Panc1 (cell line): ENCODE measurements around the gene SLC12A8. TPM values are rescaled to one million over a fixed set of nuclear protein-coding genes. Genes with fewer than 3 reads are reported as not detected.
A peak's percentile ranks its signal among the peaks of the same experiment; 100 is the strongest.

Source experiments
- ATAC-seq: fragments of 200-7000 bp; cut with Tn5 transposase; 2 replicates; pipeline ENCODE4 v1.9.1; 2020; ENCODE audit warnings: mild to moderate bottlenecking, moderate library complexity
- Bru-seq: library from RNA; stranded (reverse); fragments of 400-500 nt; gene quantifications from one replicate; lab custom pipeline; 2021; lab: Mats Ljungman, UMichigan
- BruChase-seq, 2 experiments: library from RNA; stranded (reverse); fragments of 400-500 nt; gene quantifications; one replicate each; lab custom pipeline; 2021; lab: Mats Ljungman, UMichigan
- BruUV-seq: library from RNA; stranded (reverse); fragments of 400-500 nt; replicated peaks from 2 replicates; lab custom pipeline; 2021; lab: Mats Ljungman, UMichigan
- CTCF ChIA-PET: fragments of 300-600 bp; sonication (Branson Sonifier 250); formaldehyde crosslinking; loops from one replicate; lab custom pipeline; 2022; ENCODE audit warnings: antibody characterized with exemption; lab: Charles Lee
- POLR2A ChIA-PET: fragments of 300-600 bp; sonication (Branson Sonifier 250); formaldehyde crosslinking; loops from one replicate; lab custom pipeline; 2022; ENCODE audit warnings: antibody characterized with exemption; lab: Charles Lee
- DNase-seq: peaks from one replicate; pipeline ENCODE4 v3.0.0-alpha.2; 2010; ENCODE audit warnings: low read depth, low spot score
- H3K27ac ChIP-seq: 2 replicates; pipeline ENCODE4 v1.5.1; 2011; ENCODE audit warnings: mild to moderate bottlenecking, low read length, inconsistent platforms
- H3K27me3 ChIP-seq: fragments of 200-500 bp; sonication (Bioruptor generic); 2 replicates; pipeline ENCODE4 v1.6.0; 2014; ENCODE audit warnings: low read length, inconsistent platforms; ENCODE audit not compliant: control insufficient read depth, insufficient read depth
- H3K36me3 ChIP-seq: fragments of 200-500 bp; sonication (Bioruptor generic); 2 replicates; pipeline ENCODE4 v1.5.1; 2014; ENCODE audit warnings: inconsistent platforms, mild to moderate bottlenecking, low read length, moderate library complexity; ENCODE audit not compliant: control insufficient read depth, insufficient read depth
- H3K4me1 ChIP-seq: 2 replicates; pipeline ENCODE4 v1.5.1; 2011; ENCODE audit warnings: inconsistent platforms, mild to moderate bottlenecking, low read length, moderate library complexity; ENCODE audit not compliant: control insufficient read depth, insufficient read depth
- H3K4me3 ChIP-seq, 2 experiments: 2 replicates each; pipeline ENCODE4 v1.5.1; 2011 to 2012; ENCODE audit warnings: low read depth in 2 of 2, low read length in 2 of 2, mild to moderate bottlenecking in 2 of 2, inconsistent platforms in 1 of 2, moderate library complexity in 1 of 2
- H3K9me3 ChIP-seq: fragments of 200-500 bp; sonication (Bioruptor generic); 2 replicates; pipeline ENCODE4 v1.5.1; 2014; ENCODE audit warnings: low read depth, mild to moderate bottlenecking, inconsistent platforms, low read length, moderate library complexity; ENCODE audit not compliant: control insufficient read depth, insufficient read depth
- CTCF ChIP-seq: fragments of 450-650 bp; IDR thresholded peaks from 2 replicates; pipeline ENCODE4 v1.5.1; 2017; ENCODE audit warnings: mild to moderate bottlenecking
- POLR2AphosphoS5 ChIP-seq: IDR thresholded peaks from 2 replicates; pipeline ENCODE4 v1.6.1; 2012; ENCODE audit warnings: mild to moderate bottlenecking, low read depth, low read length, moderate library complexity
- REST ChIP-seq, 2 experiments: IDR thresholded peaks; 2 replicates each; pipeline ENCODE4 v1.6.1; 2011 to 2012; ENCODE audit warnings: low read depth in 2 of 2, control low read depth in 1 of 2, low read length in 1 of 2, mild to moderate bottlenecking in 1 of 2, moderate library complexity in 1 of 2; ENCODE audit not compliant: insufficient read depth in 1 of 2
- SIN3A ChIP-seq: IDR thresholded peaks from 2 replicates; pipeline ENCODE4 v1.6.1; 2012; ENCODE audit warnings: low read depth, mild to moderate bottlenecking, low read length, moderate library complexity, borderline replicate concordance; ENCODE audit not compliant: insufficient read depth
- TCF7L2 ChIP-seq: IDR thresholded peaks from 2 replicates; pipeline ENCODE4 v1.6.1; 2011; ENCODE audit warnings: mild to moderate bottlenecking, low read depth, low read length, inconsistent platforms
- in situ Hi-C: cut with HindIII; loops from 2 replicates; pipeline ENCODE4 v1.10.0; 2016; ENCODE audit warnings: low sequenced_read_pairs, low pct_unique_long_range_greater_than_20kb
- intact Hi-C: fragments of 100-400 bp; cut with micrococcal nuclease; formaldehyde crosslinking; loops from one replicate; pipeline ENCODE4 v1.10.0; 2022; ENCODE audit not compliant: unreplicated experiment
- long read RNA-seq: library from polyadenylated mRNA; unstranded; transcript quantifications from one replicate; pipeline ENCODE4 v2.0.0, GENCODE V29; 2021; ENCODE audit not compliant: unreplicated experiment
- polyA plus RNA-seq: library from polyadenylated mRNA; unstranded; fragments of >200 nt; gene quantifications from one replicate; pipeline ENCODE4 v1.2.1, GENCODE V29; 2012; ENCODE audit warnings: missing spikeins; ENCODE audit not compliant: insufficient read length
- total RNA-seq: library from RNA; stranded (reverse); gene quantifications from one replicate; pipeline ENCODE4 v1.2.1, GENCODE V29; 2021; ENCODE audit not compliant: unreplicated experiment

SLC12A8 gene
- total RNA-seq (7.0 TPM), Bru-seq, nascent RNA (percentile 41 among the genes with signal in this experiment), BruChase-seq, experiment 1, labeled RNA remaining after a 2-hour chase (percentile 38 among the genes with signal in this experiment), BruChase-seq, experiment 2, labeled RNA remaining after a 6-hour chase (percentile 38 among the genes with signal in this experiment)
- polyA plus RNA-seq, result 3.1 TPM
- long read RNA-seq, partial matches to known transcripts, result 1 of 10 reads
- long read RNA-seq, other reads (novel, unspliced or antisense), result 5 of 10 reads

- ChIA-PET CTCF (no interaction called here), POLR2A (no interaction called here)
- intact Hi-C loops, result no loop called here
- no TSS peak for BruUV-seq
- Histone ChIP-seq H3K4me3 (peak within 1 kb of the TSS; percentile 44 to 57), H3K27me3 (peaks cover 4% of the 10 kb centered on the region), H3K9me3 (no peaks in the 10 kb centered on the region), H3K36me3 (no peaks in the 10 kb centered on the region), H3K27ac (peak within 1 kb of the TSS; percentile 49), H3K4me1 (no peaks in the 10 kb centered on the region)
- DNase-seq, result no peak
- in situ Hi-C loops, result no loop called here
- ATAC-seq, result peak; percentile 71
- TF ChIP-seq CTCF (no peak), TCF7L2 (no peak), POLR2AphosphoS5 (no peak), REST (IDR thresholded peaks at IDR 0.05; ENCODE audit: insufficient read depth in 1 of 2, low read depth in 2 of 2, low read length in 1 of 2) (no peak), SIN3A (no peak)
These were observed at the start of gene SLC12A8 for GRCh38 chr3:125212509-125213363. Gene SLC12A8, minus strand, starts transcription at chr3:125212748. Its CDS starts 1,399 bp downstream, at chr3:125211349.

GRCh38 chr3:125262161-125262560 lies 49.6 kb upstream of the SLC12A8 start:
- no peaks in the 10 kb centered on the region for H3K36me3 ChIP-seq
- no TSS peak for BruUV-seq
- H3K27ac ChIP-seq, result no peak overlapping the region
- ATAC-seq (no peak), DNase-seq (no peak)
- in situ Hi-C loops (no loop called here), intact Hi-C loops (no loop called here)
- TF ChIP-seq CTCF (no peak), POLR2AphosphoS5 (no peak), REST (IDR thresholded peaks at IDR 0.05; ENCODE audit: insufficient read depth in 1 of 2, low read depth in 2 of 2, low read length in 1 of 2) (no peak), TCF7L2 (no peak), SIN3A (no peak)
- CTCF ChIA-PET, result no interaction called here
- peaks cover 3% of the 10 kb centered on the region; the same call in 1 of the 2 replicates for H3K9me3 ChIP-seq
- no peaks in the 10 kb centered on the region for H3K4me1 ChIP-seq
- POLR2A ChIA-PET, result interaction anchor here (0.6 kb wide), 1 partner anchor 223 kb away, joined by 13 read pairs; no protein-coding TSS in a partner anchor
- no peak overlapping the region for H3K4me3 ChIP-seq
- H3K27me3 ChIP-seq, result no peaks in the 10 kb centered on the region
